Thyroid gland (tissue), 4 donors: ENCODE measurements around the gene CHM.

ENCODE experiments used
- CTCF ChIP-seq, 6 experiments: fragments of 200-600 bp in 3 of 6; fragments of 450-650 bp in 3 of 6; sonication (generic) in 3 of 6; IDR thresholded peaks; one replicate each; pipeline ENCODE4 v1.5.1; 2016 to 2019; ENCODE audit warnings: antibody characterized with exemption in 6 of 6, mild to moderate bottlenecking in 2 of 6, inconsistent platforms in 1 of 6, moderate library complexity in 1 of 6
- POLR2A ChIP-seq, 2 donors: fragments of 450-650 bp; IDR thresholded peaks; one replicate each; pipeline ENCODE4 v1.6.1; 2017; ENCODE audit warnings: antibody characterized with exemption in 2 of 2, mild to moderate bottlenecking in 2 of 2, moderate library complexity in 1 of 2

DNA sequence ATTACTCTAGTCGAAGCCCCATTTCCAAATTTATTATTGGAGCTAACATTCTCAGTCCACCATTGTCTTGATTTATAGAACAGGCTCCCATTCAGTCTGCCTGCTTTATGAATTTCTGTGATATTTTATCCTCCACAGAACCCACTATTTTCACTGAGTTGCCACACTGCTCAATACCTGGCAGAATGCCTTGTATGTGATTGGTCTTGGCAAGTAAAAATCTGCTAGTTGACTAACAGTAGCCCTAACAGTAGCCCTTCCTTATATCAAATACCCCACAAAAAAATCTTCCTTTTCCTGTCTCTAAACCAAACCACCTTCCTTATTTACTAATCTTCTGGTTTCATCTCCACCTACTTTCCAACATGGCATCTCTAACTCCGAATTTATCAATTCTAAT, 82.6 kb downstream of the CHM start:
- TF ChIP-seq CTCF (IDR thresholded peaks at IDR 0.05) (no peak), POLR2A (IDR thresholded peaks at IDR 0.05) (no peak)
